GM18951 (cell line): ENCODE measurements around the gene NOVA1.

Source experiments
- POLR2A ChIP-seq: IDR thresholded peaks from 4 replicates; pipeline ENCODE4 v1.6.1; 2011; ENCODE audit warnings: mild to moderate bottlenecking; ENCODE audit not compliant: insufficient read length, insufficient read depth; ENCODE audit errors: extremely low read depth
- in situ Hi-C: fragments of 300-500 bp; cut with MboI; formaldehyde crosslinking; loops from one replicate; pipeline ENCODE4 v1.12.0; 2022; ENCODE audit warnings: low sequenced_read_pairs, mixed read lengths, inconsistent platforms; ENCODE audit not compliant: unreplicated experiment

Gene NOVA1

GRCh38 chr14:26454105-26454504, 143.7 kb downstream of the NOVA1 start:
- in situ Hi-C loops = no loop called here
- no peak for TF ChIP-seq POLR2A

- TF ChIP-seq POLR2A = no peak
Observed at GRCh38 chr14:26448181-26448855, 149.5 kb downstream of the NOVA1 start.

GRCh38 chr14:26444822-26445221, 153.0 kb downstream of the NOVA1 start:
- no peak for TF ChIP-seq POLR2A
- in situ Hi-C loops = no loop called here

More at GRCh38 chr14:26448181-26448855, 149.5 kb downstream of the NOVA1 start:
- in situ Hi-C loops = no loop called here

- in situ Hi-C loops = no loop called here
- TF ChIP-seq POLR2A = no peak
Observed at GRCh38 chr14:26443654-26444053, 154.2 kb downstream of the NOVA1 start.

GRCh38 chr14:26429205-26429604, 168.6 kb downstream of the NOVA1 start:
- no peak for TF ChIP-seq POLR2A
- in situ Hi-C loops = no loop called here

GRCh38 chr14:26427097-26427496, 170.7 kb downstream of the NOVA1 start:
- TF ChIP-seq POLR2A = no peak
- in situ Hi-C loops = no loop called here

GRCh38 chr14:26424537-26424936, 173.3 kb downstream of the NOVA1 start:
- in situ Hi-C loops = no loop called here
- no peak for TF ChIP-seq POLR2A

- TF ChIP-seq POLR2A = no peak
- in situ Hi-C loops = no loop called here
Observed at GRCh38 chr14:26415618-26416123, 182.2 kb downstream of the NOVA1 start.

GRCh38 chr14:26414926-26415325, 182.9 kb downstream of the NOVA1 start:
- in situ Hi-C loops = no loop called here
- TF ChIP-seq POLR2A = no peak

- in situ Hi-C loops = no loop called here
- no peak for TF ChIP-seq POLR2A
Observed at GRCh38 chr14:26414103-26414502, 183.7 kb downstream of the NOVA1 start.

GRCh38 chr14:26412421-26412820, 185.4 kb downstream of the NOVA1 start:
- in situ Hi-C loops = no loop called here
- no peak for TF ChIP-seq POLR2A

- in situ Hi-C loops = no loop called here
- TF ChIP-seq POLR2A = no peak
Observed at GRCh38 chr14:26410189-26410685, 187.6 kb downstream of the NOVA1 start.

- in situ Hi-C loops = no loop called here
Observed at GRCh38 chr14:26404927-26405326, 192.9 kb downstream of the NOVA1 start.

DNA sequence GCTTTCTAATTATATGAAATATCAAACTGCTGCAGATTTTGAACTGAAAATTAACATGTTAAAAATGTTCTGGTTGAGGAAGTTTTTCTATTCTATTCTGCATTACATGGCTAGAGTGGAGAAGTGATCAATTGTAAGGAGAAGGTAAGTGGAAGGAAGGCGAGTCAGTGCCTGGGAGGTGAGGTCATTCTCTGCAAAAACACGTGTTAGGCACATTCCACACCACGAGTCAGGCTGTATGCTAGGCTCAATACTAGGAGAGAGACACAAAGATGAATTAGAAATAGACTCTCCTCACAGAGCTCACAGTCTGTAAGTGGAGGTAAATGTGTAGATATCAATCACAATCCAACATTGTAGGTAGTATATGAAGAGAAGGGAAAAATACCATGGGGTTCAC, 194.1 kb downstream of the NOVA1 start:
- in situ Hi-C loops = no loop called here

More at GRCh38 chr14:26404927-26405326, 192.9 kb downstream of the NOVA1 start:
- no peak for TF ChIP-seq POLR2A

More for the DNA sequence above, 194.1 kb downstream of the NOVA1 start:
- no peak for TF ChIP-seq POLR2A
